GM18867 (cell line): ENCODE measurements around the gene KCNC2.

Experiments
- ATAC-seq: cut with Tn5 transposase; IDR thresholded peaks from one replicate; pipeline ENCODE4 v1.9.1; 2021; ENCODE audit warnings: mild to moderate bottlenecking, moderate library complexity; ENCODE audit not compliant: unreplicated experiment

Gene KCNC2

DNA sequence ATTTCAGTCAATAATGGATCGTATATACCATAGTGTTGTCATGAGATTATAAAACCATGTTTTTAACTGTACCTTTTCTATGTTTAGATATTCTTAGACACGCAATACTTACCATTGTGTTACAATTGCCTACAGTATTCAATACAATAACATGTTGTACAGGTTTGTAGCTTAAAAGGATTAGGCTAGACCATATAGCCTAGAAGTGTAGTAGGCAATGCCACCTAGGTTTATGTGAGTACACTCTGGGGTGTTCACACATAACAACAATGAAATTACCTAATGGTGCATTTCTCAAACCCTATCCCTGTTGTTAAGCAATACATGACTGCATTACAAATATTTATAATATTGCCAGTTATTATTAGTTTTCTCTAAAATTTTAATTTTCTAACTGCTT lies 144.2 kb downstream of the KCNC2 start:
- ATAC-seq = no peak

- no peak for ATAC-seq
Measured at GRCh38 chr12:75062691-75063090, 146.9 kb downstream of the KCNC2 start.

GRCh38 chr12:75058228-75058627 lies 151.4 kb downstream of the KCNC2 start:
- no peak for ATAC-seq

DNA sequence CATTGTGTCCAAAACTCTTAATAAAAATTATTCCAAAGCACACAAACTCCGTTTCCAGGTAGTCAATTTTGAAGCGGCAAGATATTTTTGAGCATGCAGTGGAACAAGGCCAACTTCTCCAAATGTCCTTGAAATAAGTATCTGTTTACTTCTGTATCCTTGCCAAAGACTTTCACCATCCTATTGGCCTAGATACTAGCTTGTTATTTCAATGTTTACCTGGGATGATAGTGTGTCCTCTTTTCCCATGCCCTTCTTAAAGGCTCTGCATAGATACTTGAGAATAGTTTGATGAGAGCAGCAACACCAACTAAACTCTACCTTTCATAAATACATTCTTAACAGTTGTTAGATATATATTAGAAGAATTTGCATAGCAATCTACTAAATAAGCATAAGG lies 160.9 kb downstream of the KCNC2 start:
- ATAC-seq = no peak

DNA sequence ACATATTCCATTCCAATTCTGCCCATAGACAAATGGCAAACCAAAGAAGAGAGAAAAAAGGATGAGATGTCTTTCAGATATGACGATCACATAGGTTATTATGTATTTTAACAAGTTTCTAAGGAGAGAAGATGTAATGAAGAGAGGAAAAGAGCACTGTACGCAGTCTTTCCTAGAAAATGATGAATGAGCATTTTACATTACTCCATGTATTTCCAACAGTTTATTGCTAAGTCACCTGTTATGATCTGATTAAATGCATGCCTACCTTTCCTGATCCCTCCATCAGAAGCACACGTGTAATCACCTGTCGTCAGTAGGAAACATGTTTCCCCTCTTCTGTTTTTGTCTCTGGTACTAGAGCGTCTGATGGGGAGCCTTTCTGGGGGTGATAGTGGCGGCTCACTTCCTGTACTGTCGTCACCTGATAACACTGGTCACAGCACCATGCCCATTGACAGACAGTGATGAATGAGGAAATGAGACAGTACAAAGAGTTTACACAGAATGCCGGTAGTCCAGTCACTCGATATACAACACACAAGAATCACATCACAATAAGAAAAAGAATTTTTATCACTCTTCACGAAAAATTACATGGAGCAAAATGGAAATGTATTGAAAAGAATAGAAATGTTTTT lies 161.6 kb downstream of the KCNC2 start:
- no peak for ATAC-seq

DNA sequence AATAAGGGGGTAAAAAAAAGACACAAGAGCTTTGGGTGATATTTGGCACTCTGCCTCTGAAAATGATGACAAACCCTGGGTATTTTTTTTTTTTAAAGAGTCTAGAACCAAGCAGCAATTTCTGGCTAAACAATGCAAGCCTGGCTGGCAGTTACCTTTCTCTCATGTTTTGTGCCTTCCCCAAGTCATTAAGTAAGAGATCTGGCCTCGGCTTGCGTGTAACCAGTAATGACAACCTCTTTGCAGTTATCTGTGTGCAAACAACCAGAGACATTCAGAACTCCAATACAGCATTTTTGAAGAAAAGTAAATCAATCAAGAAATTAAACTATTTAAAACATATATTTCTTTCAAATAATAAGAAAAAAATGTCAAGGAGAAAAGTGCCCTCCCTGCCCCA lies 167.5 kb downstream of the KCNC2 start:
- ATAC-seq = no peak

DNA sequence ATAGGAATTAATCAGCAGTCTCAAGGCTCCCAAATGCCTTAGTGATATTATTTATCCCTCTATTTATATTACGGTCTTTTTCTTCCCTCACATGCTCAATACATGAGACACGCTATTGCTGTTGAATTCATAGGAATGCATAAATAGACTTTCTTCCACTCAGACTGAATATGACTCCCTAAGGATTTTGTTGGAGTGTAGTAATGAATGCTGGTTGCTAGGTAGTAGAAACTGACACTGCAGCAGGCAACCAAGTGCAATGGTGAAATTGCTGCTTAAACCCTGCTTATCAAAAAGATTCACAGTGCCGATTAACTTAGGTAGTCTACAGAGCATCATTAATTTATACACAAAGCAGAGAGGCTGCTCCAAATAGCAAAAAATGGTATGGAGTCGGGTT lies 168.2 kb downstream of the KCNC2 start:
- no peak for ATAC-seq

DNA sequence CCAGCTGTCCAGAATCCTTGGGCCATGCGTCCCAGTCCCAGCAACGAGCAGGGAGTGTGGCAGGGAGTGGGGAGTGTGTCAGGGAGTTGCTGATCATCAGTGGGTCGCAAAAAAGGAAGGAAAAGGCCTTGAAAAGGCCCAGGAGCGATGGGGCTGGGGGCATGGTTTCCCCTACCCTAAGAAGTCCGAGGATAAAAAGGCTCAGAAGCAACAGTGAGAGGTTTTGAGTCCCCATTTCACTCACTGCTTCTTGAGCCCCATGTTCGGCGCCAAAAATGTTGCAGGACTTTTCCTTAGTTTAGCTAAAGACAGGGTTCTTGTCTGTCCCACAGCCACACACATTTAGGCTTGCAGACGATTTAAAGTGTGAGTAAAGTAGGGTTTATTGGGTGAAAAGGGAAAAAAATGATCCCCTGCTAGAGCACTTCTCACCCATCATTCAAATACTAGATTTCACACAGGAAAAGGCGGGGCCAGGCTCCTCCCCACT lies 189.5 kb downstream of the KCNC2 start:
- ATAC-seq = no peak

- ATAC-seq = peak; percentile 76
Measured at GRCh38 chr12:75011120-75011519, 198.5 kb downstream of the KCNC2 start.

DNA sequence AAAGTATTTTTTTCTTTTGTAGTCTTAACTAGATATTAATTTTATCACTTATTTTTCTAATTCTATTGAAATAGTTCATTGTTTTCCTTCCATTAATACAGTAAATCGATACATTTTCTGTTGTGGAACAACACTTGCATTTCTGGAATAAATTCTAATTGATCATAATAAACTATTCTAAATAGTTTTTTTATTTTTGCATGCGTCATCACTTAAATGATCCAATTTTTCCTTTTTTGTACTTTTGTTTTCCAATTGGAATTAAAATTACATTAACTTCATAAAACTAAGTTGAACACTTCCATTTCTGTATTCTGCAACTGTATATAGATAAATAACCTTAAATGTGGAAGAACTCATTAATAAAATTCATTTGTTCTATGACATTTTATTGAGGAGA lies 202.5 kb downstream of the KCNC2 start:
- ATAC-seq = no peak

DNA sequence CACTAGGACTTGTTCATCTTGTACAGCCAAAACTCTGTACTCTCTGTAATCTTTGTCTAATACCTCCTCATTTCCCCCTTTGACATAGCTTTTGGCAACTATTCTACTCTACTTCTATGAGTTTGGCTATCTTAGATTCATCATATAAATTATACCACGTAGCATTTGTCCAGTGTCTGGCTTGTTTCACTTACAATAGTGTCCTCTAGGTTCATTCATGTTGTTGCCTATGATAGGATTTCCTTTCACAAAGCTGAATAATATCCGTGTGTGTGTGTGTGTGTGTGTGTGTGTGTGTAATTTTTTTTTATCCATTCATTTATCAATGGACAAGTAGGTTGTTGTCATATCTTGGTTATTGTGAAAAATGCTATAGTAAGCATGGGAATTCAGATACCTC lies 209.5 kb downstream of the KCNC2 start:
- peak; percentile 30 for ATAC-seq

DNA sequence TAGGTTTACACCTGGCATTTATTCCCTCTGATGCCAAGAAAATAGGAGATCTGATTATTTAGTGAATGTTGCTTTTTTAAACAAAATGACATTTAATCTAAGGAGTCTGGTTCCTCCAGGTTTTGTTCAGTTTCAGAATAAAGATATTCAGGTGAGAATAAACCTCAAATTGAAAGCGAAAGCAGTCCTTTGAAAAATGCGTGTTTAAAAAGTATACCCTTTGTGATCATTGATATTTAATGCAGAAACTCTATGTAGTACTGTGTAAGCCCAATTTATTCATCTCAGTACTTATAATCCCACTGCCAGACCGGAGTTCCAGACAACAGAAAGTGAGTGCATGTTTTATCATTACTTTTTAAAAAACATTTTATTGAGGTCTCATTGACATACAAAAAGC lies 210.2 kb downstream of the KCNC2 start:
- peak; percentile 63 for ATAC-seq
